ENCODE data around the gene XPNPEP3.

- no peak for TF ChIP-seq CTCF (IDR thresholded peaks at IDR 0.05; ENCODE audit: low read length)
- no peak for TF ChIP-seq EZH2 (optimal IDR thresholded peaks at IDR 0.05; ENCODE audit: low read depth, low read length)
Observed at GRCh38 chr22:40973144-40973543, 116.2 kb downstream of the XPNPEP3 start.

All from MM.1S (cell line).